A375 (cell line): Measurements from ENCODE around the gene LAMC2. TPM values are rescaled to one million over a fixed set of nuclear protein-coding genes. Genes with fewer than 3 reads are reported as not detected.

Experiments
- total RNA-seq: library from RNA; depleted of rRNA; stranded (reverse); fragments of >200 nt; shearing (Covaris generic); gene quantifications from 2 replicates; pipeline ENCODE4 v1.2.3, GENCODE V29; 2014; rRNA removed

Gene LAMC2
- total RNA-seq, result 2.1 and 4.1 TPM in 2 replicates

GRCh38 chr1:183185941-183186490, at the start of gene LAMC2:
Gene LAMC2, plus strand, starts transcription at chr1:183186264. Its CDS starts 89 bp downstream, at chr1:183186353.

Other genes with a start within 250 kb of the LAMC2 start
- not detected in 2 replicates for gene SHCBP1L, start 233.1 kb upstream of the LAMC2 start, total RNA-seq
- 359 and 440 TPM in 2 replicates for gene LAMC1, start 162.8 kb upstream of the LAMC2 start, total RNA-seq
- gene NMNAT2, start 232.1 kb downstream of the LAMC2 start, total RNA-seq, result 6.5 and 6.6 TPM in 2 replicates